Activated T-helper 1 cell treated with anti-CD3 and anti-CD28 coated beads, Interleukin-12 subunit alpha, Interleukin-12 subunit beta, Interleukin-2, Interleukin-4 antibody, amounts not matched to agents 30 ng/mL and 10 ng/mL and 1 ng/mL, durations not matched to agents 14 hours and 24 hours and 36 hours (primary cell): ENCODE results near the gene PDE2A. TPM values are rescaled to one million over a fixed set of nuclear protein-coding genes. Genes with fewer than 3 reads are reported as not detected.

Experiments used
- DNase-seq: peaks from one replicate; pipeline ENCODE4 v3.0.0; 2021; ENCODE audit warnings: low spot score
- H3K27ac Mint-ChIP-seq: one replicate; pipeline ENCODE4 v1.8.0; 2021; ENCODE audit warnings: mild to moderate bottlenecking, mixed read lengths
- H3K27me3 Mint-ChIP-seq: one replicate; pipeline ENCODE4 v1.8.0; 2022; ENCODE audit warnings: mild to moderate bottlenecking, moderate library complexity, mixed read lengths; ENCODE audit not compliant: insufficient read depth
- H3K36me3 Mint-ChIP-seq: one replicate; pipeline ENCODE4 v1.8.0; 2021; ENCODE audit warnings: low read depth, mixed read lengths
- H3K4me1 Mint-ChIP-seq: one replicate; pipeline ENCODE4 v1.8.0; 2021; ENCODE audit warnings: low read depth, mixed read lengths
- H3K4me3 Mint-ChIP-seq: one replicate; pipeline ENCODE4 v1.8.0; 2021; ENCODE audit warnings: mild to moderate bottlenecking, moderate library complexity, mixed read lengths
- H3K9me3 Mint-ChIP-seq: one replicate; pipeline ENCODE4 v1.8.0; 2021; ENCODE audit warnings: mixed read lengths
- intact Hi-C: fragments of 100-400 bp; cut with micrococcal nuclease; formaldehyde crosslinking; loops from one replicate; pipeline ENCODE4 v1.15.1; 2024
- total RNA-seq: library from RNA; stranded (reverse); gene quantifications from 2 replicates; pipeline ENCODE4 v1.2.3, GENCODE V29; 2022

PDE2A gene
- total RNA-seq, 1 donor from 2014 or later = 0.57 TPM

DNA sequence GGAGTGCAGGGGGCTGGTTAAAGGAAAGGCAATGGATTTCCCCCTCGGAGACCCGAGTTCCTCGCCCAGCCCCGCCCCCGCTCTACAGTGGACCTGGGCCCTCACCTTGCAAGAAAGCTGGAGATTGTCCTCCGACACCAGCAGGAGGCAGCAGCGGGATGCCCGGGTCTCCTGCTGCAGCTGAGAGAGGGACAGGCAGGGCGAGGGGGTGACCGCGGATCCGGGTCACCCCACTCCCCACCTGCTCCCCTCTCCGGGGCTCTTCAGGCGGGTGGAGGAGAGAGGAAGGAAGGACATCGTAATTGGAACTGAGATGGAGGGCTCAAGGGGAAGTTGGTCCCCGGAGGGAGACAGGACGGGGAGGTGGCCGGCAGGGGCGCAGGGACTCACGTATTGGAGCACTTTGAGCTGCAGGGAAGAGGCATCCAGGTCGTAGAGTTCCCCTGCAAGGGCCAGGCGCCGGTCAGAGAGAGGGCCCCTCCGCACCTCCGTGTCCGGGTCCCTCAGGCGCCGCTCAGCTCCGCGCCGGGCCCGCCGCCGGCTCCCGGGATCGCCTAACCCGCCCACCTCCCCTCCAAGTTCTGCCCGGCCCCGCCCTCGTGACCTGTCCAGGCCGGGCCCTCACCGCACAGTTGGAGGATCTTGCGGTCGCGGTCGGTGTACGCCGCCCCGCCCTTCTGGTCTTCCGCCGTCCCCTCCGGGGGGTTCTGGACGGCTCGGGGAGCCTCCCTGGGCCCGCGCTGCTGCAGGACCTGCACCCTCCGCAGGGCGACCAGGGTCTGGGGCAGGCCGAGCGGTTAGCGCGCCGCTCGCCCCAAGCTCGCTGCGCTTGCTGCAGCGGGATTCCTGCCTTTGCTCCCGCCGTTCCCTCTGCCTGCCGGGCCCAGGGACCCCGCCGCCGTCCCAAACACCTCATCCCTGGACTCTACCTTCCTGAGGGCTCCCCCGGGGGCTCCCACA lies 84.1 kb downstream of the PDE2A start:
- intact Hi-C loops = loop anchor here (1.0 to 5.0 kb wide), 2 partner anchors 53 to 587 kb away; no protein-coding TSS in a partner anchor
- Mint-ChIP-seq H3K4me3 (peak overlapping the region; percentile 32), H3K9me3 (no peaks in the 10 kb centered on the region), H3K27ac (no peak overlapping the region), H3K4me1 (peaks cover 36% of the 10 kb centered on the region), H3K27me3 (peaks cover 50% of the 10 kb centered on the region), H3K36me3 (no peaks in the 10 kb centered on the region)
- DNase-seq = peak; percentile 34

DNA sequence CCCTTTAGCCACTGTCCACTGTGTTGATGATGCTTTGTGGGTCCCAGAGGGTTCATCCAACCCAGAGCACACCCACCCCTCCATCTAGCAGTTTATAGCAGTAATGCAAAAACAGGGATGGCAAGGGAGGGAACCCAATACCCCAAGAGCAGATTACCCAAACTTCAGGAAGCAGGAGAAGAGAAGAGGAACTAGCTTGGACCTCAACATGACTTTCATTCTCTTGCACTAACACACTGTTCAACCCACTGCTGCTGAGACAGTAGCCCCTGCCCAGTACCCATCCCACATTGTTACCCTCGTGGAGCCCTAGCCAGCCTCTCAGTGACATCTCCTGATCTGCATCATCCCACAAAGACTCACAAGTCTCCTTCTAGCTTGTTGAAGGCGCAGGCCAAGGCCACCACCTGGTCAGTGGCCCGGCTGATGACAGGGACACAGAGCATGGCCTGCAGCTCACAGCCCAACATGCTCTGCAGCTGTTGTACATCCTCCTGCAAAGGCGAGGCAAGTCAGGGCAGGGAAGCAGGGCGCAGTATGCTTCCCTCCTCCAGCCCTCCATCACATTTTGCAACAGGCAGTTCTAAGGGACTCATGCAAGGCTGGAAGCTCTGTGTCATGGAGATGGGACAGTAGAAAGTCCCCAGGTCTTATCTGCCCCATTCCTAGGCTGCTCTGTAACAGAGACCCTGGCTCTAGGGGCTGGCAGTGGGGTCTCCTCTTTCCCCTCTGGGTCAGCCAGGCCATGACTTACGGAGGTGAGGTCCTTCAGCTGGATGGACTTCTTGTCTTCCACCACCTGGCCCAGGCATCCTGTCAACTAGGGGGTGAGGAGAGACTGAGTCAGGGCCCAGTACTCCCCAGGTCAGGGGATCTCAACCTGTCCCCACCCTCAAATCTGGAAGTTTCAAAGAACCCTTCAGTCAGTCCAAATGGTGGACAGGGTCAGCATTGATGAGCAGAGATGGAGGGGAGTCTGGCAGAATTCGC lies 85.5 kb downstream of the PDE2A start:
- H3K9me3 Mint-ChIP-seq = no peaks in the 10 kb centered on the region
- H3K27me3 Mint-ChIP-seq = peaks cover 53% of the 10 kb centered on the region
- no peak for DNase-seq
- intact Hi-C loops = loop anchor here (1.0 to 5.0 kb wide), 2 partner anchors 55 to 589 kb away; no protein-coding TSS in a partner anchor
- H3K36me3 Mint-ChIP-seq = no peaks in the 10 kb centered on the region
- peaks cover 46% of the 10 kb centered on the region for H3K4me1 Mint-ChIP-seq
- H3K4me3 Mint-ChIP-seq = no peak overlapping the region
- H3K27ac Mint-ChIP-seq = no peak overlapping the region

DNA sequence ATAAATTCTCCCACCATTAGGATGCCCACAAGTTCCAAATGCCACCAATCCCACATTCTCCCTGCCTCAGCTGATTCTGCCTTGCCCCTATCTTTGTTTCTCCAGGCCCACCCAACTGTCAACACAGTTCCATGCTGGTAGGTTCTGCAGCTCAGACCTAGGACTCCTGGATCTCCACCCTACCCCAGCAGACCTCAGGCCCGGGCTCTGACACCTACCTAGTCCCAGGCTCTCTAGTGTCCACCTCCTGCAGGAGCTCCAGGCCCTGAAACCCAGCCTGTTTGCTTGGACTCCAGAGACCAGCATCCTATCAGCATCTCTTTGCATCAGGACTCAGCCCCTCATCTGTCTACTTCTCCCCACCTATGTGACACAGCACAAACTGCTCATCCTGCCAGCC lies 86.5 kb downstream of the PDE2A start:
- intact Hi-C loops = loop anchor here (5.0 kb wide), 1 partner anchor 590 kb away; no protein-coding TSS in a partner anchor
- H3K4me1 Mint-ChIP-seq = peaks cover 47% of the 10 kb centered on the region
- H3K36me3 Mint-ChIP-seq = no peaks in the 10 kb centered on the region
- H3K4me3 Mint-ChIP-seq = no peak overlapping the region
- H3K9me3 Mint-ChIP-seq = no peaks in the 10 kb centered on the region
- peaks cover 52% of the 10 kb centered on the region for H3K27me3 Mint-ChIP-seq
- no peak for DNase-seq
- H3K27ac Mint-ChIP-seq = no peak overlapping the region

DNA sequence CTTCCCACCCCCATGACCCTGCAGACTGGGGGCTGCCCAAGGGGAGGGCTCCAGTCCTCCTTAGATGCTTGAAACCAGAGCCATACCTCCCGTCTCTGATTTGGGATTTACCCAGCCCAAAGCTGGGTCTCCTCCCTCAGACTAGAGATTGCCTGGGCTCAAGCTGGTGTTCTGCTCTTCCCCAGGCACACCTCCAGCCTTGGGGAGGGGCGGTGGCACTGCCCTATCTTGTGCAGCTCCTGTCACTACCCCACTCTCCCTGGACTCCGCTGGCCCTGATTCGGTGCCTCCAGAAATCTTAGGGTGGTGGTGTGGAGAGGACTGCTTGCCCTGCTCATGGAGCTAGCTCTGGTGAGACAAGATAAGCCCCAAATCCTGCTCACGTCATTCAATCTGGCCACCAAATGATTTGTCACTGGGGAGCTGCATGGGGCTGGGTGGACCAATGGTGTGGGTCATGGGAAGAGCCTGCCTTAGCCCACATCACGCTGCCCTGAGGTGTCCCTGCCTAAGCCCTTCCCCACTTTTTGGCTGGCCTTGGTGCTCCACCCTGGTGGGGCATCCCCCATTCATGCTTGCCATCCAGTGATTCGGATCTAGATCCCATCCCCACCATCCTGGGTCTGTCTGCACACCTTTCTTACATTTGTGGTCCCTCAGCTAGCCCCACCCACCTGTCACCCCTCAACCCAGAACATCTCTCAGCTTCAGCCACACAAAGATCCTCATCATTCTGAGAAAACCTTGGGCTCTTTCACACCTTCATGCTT lies 87.7 kb downstream of the PDE2A start:
- H3K36me3 Mint-ChIP-seq = no peaks in the 10 kb centered on the region
- no peaks in the 10 kb centered on the region for H3K9me3 Mint-ChIP-seq
- peaks cover 35% of the 10 kb centered on the region for H3K4me1 Mint-ChIP-seq
- DNase-seq = no peak
- peaks cover 47% of the 10 kb centered on the region for H3K27me3 Mint-ChIP-seq
- H3K4me3 Mint-ChIP-seq = no peak overlapping the region
- H3K27ac Mint-ChIP-seq = no peak overlapping the region
- intact Hi-C loops = loop anchor here (5.0 kb wide), 1 partner anchor 591 kb away; no protein-coding TSS in a partner anchor

DNA sequence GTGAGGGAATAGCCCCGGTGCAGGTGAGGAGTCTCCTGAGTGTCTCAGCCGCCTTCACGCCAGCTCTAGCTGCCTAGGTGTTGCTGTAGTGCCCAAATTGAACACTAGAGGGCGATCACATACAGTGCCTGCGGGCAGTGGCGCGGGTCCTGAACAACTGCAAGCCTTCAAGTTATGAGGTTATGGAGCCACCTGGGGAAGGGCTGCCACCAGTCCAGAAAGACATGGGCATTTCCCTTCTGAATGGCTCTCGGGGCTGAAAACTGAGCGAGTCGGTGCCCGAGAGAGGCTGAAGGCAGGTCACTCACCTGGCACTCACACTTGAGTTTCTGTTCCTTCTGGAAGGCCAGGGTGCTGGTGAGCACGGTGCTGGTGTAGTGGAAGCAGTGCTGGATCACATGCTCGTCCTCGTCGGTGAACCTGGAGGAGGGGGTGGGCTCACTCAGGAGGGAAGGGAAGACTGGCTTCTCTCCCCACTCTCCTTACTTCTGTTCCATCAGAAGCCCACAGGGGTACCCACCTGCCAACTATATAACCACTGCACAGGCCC lies 88.4 kb downstream of the PDE2A start:
- Mint-ChIP-seq H3K27ac (no peak overlapping the region), H3K9me3 (no peaks in the 10 kb centered on the region), H3K4me1 (peaks cover 29% of the 10 kb centered on the region), H3K4me3 (peak overlapping the region; percentile 48), H3K36me3 (no peaks in the 10 kb centered on the region), H3K27me3 (peaks cover 40% of the 10 kb centered on the region)
- peak; percentile 63 for DNase-seq
- intact Hi-C loops = loop anchor here (1.0 to 5.0 kb wide), 5 partner anchors 57 to 591 kb away; partner anchors contain the start of gene ATG16L2

DNA sequence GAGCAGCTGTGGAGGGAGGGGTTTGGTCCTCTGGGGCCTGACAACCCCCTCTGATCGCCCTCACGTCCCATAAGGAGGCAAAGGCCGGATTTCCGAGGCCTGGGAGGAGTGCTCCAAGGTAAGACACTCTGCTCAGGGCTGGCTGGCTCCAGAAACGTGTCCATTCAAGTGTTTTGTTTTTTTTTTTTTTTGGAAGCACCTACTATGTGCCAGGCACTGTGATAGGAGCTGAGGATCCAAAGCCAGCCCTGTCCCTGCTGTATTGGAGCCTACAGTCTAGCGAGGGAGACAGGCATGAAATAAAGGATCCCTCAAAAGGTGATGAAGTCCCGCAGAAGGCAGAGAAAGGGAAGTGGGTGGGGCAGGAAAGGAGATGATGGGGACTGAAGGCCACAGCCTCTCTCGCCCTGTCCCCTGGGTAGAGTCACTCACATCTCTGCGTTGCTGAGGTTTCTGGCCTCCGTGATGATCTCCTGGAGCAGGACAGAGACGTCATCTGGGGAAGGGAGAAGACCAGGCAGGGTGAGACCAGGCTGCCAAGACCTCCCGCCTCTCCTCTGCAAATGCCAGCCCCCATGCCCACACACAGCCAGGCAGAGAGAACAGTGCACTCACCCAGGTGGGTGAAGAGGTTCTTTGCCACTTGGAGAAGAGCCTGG lies 89.2 kb downstream of the PDE2A start:
- intact Hi-C loops = loop anchor here (1.0 to 5.0 kb wide), 5 partner anchors 58 to 592 kb away; partner anchors contain the start of gene ATG16L2
- H3K36me3 Mint-ChIP-seq = no peaks in the 10 kb centered on the region
- DNase-seq = no peak
- H3K4me3 Mint-ChIP-seq = peak overlapping the region; percentile 78
- H3K9me3 Mint-ChIP-seq = no peaks in the 10 kb centered on the region
- peaks cover 26% of the 10 kb centered on the region for H3K4me1 Mint-ChIP-seq
- peaks cover 42% of the 10 kb centered on the region for H3K27me3 Mint-ChIP-seq
- peak overlapping the region; percentile 15 for H3K27ac Mint-ChIP-seq

DNA sequence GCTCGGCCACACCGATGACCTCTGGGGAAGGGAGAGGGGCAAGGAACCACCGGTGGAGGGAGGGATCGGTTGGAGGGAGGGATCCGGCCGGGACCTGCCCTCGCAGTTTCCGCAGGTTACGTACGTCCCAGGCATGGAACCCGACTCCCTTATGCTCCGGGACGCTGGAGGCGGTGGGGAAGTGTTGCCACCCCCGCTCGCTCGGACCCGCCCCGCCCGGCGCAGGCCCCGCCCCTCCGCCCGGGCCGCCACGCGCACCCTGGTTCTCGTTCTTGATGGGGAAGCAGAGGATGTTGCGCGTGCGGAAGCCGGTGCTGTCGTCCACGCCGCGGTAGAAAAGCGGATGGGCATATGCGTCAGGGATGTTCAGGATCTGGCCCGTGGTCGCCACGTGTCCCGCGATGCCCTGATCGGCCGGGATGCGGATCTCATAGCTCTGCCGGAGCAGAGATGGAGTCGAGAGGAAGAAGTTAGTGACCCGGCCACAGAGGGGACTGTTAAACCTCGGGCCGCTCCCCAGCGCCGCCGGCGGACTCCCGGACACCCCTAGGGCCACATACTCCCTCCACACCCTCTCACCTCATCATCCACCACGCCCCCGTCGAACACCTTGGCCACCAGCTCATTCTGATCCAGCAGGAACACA lies 89.8 kb downstream of the PDE2A start:
- Mint-ChIP-seq H3K27ac (peak overlapping the region; percentile 15), H3K9me3 (no peaks in the 10 kb centered on the region), H3K36me3 (no peaks in the 10 kb centered on the region), H3K4me3 (peak overlapping the region; percentile 78), H3K4me1 (peaks cover 26% of the 10 kb centered on the region), H3K27me3 (peaks cover 36% of the 10 kb centered on the region)
- DNase-seq = peak; percentile 42
- intact Hi-C loops = no loop called here

DNA sequence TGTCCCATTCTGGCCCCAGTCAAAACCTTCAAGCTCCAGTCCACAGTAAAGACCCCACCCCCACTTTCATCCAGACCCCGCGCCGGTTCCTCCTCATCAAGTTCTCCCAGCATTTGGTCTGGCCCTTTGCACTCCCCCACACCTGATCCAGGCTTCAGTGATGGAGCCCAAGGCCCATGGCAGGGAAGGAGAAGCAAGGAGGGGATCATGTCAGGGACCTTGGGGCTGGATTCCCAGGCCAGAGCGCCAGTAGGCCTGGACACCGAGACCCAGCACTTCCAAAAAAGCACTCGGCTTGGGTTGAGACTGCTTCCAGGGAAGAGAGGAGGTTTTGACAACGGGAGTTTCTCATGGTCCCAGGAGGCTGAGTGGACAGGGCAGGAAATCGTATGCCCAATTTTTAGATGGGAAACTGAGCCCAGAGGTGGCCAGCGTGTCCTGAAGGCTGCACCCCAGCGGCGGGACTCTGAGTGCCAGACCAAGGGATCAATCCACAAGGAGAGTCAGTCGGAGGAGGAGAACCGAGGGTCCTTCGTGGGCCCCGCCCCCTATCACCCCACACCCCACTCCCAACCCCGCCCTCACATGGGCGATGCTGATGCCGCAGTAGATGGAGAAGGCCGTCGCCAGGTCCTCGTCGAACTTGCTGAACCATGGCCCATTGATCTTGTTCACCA lies 90.5 kb downstream of the PDE2A start:
- H3K36me3 Mint-ChIP-seq = no peaks in the 10 kb centered on the region
- H3K9me3 Mint-ChIP-seq = no peaks in the 10 kb centered on the region
- intact Hi-C loops = no loop called here
- no peak overlapping the region for H3K27ac Mint-ChIP-seq
- H3K4me3 Mint-ChIP-seq = peak overlapping the region; percentile 50
- peaks cover 26% of the 10 kb centered on the region for H3K4me1 Mint-ChIP-seq
- no peak for DNase-seq
- H3K27me3 Mint-ChIP-seq = peaks cover 30% of the 10 kb centered on the region

DNA sequence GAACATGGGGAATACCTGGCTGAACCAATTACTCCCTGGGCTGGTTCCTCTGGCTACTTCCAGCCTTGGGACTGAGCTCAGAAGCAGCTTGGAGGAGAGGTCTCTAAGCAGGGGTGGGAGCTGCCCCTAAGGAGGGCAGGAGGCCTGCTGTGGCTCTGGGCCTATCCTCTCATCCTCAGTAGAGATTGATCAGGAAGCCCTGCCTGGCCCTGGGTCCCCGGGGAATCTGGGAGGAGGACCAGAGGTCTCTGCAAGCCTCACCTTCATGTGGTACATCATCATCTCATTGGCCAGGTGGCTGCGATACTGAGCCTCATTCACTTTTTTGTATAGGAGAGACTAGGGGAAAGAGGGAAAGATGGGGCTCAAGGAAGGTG lies 91.1 kb downstream of the PDE2A start:
- Mint-ChIP-seq H3K27ac (no peak overlapping the region), H3K27me3 (peaks cover 24% of the 10 kb centered on the region), H3K36me3 (no peaks in the 10 kb centered on the region), H3K4me1 (peaks cover 26% of the 10 kb centered on the region), H3K4me3 (no peak overlapping the region), H3K9me3 (no peaks in the 10 kb centered on the region)
- DNase-seq = no peak
- intact Hi-C loops = no loop called here

DNA sequence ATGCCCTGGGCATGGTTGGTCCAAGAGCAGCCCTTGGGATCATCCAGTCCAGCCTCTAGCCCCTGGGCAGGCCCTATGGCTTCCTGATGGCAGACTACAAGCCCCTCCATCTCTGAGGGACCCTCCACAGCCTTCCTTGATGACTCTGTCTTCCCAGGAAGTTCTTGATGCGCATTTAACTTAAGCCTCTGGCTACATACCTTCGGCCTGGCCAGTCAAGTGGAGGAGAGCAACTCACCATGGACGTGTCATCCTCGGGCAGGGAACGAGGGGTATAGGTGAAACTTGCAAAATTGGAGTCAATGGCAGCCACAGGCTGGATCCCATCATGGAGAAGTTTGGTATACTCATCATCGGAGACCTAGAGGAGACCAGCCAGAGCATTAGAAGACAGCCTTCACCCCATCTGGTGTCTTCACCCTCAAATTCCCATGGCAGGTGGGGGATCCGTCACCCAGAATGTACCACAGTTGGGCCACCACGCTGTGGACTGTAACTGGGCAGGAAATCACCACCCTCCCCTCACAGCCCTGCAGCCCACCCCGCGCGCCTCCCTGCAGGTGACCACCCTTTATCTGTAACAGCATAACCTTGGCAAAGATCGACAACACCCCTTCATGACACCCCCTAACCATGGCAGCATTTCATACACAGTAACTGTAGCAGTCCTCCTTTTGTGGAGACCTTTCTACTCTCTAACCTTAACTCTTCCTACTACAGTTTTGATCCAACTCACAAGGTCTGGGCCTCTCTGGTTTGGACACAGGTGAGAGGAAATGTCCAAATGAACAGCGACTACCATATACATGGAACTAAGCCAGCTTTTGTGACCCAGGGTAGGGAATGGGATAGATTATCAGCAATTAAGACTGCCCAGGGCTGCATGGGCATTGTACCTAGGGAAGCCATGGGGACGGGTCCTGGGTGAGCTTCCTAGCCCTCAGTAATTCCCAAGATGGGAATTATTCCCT lies 91.7 kb downstream of the PDE2A start:
- Mint-ChIP-seq H3K27ac (no peak overlapping the region), H3K9me3 (no peaks in the 10 kb centered on the region), H3K4me3 (no peak overlapping the region), H3K36me3 (no peaks in the 10 kb centered on the region), H3K27me3 (peaks cover 20% of the 10 kb centered on the region), H3K4me1 (peaks cover 26% of the 10 kb centered on the region)
- DNase-seq = no peak
- intact Hi-C loops = no loop called here
